PFSK-1 (cell line): ENCODE data around the gene GRK4.

Experiments used
- POLR2AphosphoS5 ChIP-seq: IDR thresholded peaks from 2 replicates; pipeline ENCODE4 v1.6.1; 2012; ENCODE audit warnings: low read depth, mild to moderate bottlenecking, control low read depth, low read length, moderate library complexity
- REST ChIP-seq, 2 experiments: IDR thresholded peaks; 2 replicates each; pipeline versions ENCODE4 v1.6.1 to v1.8.0; 2011 to 2012; ENCODE audit warnings: low read depth in 2 of 2, low read length in 2 of 2, control low read depth in 1 of 2, inconsistent platforms in 1 of 2, mild to moderate bottlenecking in 1 of 2, moderate library complexity in 1 of 2; ENCODE audit not compliant: insufficient read depth in 1 of 2
- SIN3A ChIP-seq: IDR thresholded peaks from 2 replicates; pipeline ENCODE4 v1.6.1; 2012; ENCODE audit warnings: mild to moderate bottlenecking, low read length, moderate library complexity, borderline replicate concordance; ENCODE audit not compliant: insufficient read depth

GRCh38 chr4:2943364-2944090 is 19.8 kb upstream of the GRK4 start:
- TF ChIP-seq SIN3A, result no peak
- TF ChIP-seq REST (IDR thresholded peaks at IDR 0.05; ENCODE audit: insufficient read depth in 1 of 2, low read depth in 2 of 2, low read length in 2 of 2), result no peak
- TF ChIP-seq POLR2AphosphoS5, result no peak
